HepG2 (cell line): Measurements from ENCODE around the gene HK2. TPM values are rescaled to one million over a fixed set of nuclear protein-coding genes. Genes with fewer than 3 reads are reported as not detected.

ENCODE experiments used
- ATF5 ChIP-seq: sonication (generic); formaldehyde crosslinking; IDR thresholded peaks from 2 replicates; pipeline ENCODE4 v1.4.0; 2020; ENCODE audit warnings: mild to moderate bottlenecking, low read depth, missing genetic modification reagents
- CREB1 ChIP-seq, 2 experiments: fragments of 450-650 bp in 1 of 2; IDR thresholded peaks; 2 replicates each; pipeline ENCODE4 v1.6.1; 2016 to 2017; ENCODE audit warnings: control low read depth in 1 of 2, mild to moderate bottlenecking in 1 of 2, missing compliant biosample characterization in 1 of 2, missing genetic modification characterization in 1 of 2
- ETV6 ChIP-seq: sonication (generic); formaldehyde crosslinking; conservative IDR thresholded peaks from 2 replicates; pipeline ENCODE4 v1.4.0; 2020; ENCODE audit warnings: missing genetic modification reagents
- HOXA5 ChIP-seq: sonication (generic); formaldehyde crosslinking; IDR thresholded peaks from 2 replicates; pipeline ENCODE4 v1.4.0; 2020; ENCODE audit warnings: missing genetic modification reagents
- NONO ChIP-seq, 2 experiments: fragments of 450-650 bp in 1 of 2; sonication (generic) in 1 of 2; formaldehyde crosslinking in 1 of 2; IDR thresholded peaks in 1 of 2; conservative IDR thresholded peaks in 1 of 2; 2 replicates each; pipeline versions ENCODE4 v1.6.1 to v1.8.0; 2017 to 2022; ENCODE audit warnings: mild to moderate bottlenecking in 1 of 2, missing genetic modification reagents in 1 of 2, moderate library complexity in 1 of 2
- POLR2G ChIP-seq: fragments of 200-400 bp; formaldehyde crosslinking; IDR thresholded peaks from 2 replicates; pipeline ENCODE4 v1.6.1; 2018; ENCODE audit warnings: mild to moderate bottlenecking, low read depth, low read length, moderate library complexity
- RXRA ChIP-seq: sonication (generic); formaldehyde crosslinking; IDR thresholded peaks from 2 replicates; pipeline ENCODE4 v1.5.1; 2020; ENCODE audit warnings: missing genetic modification reagents
- SKIL ChIP-seq: sonication (generic); formaldehyde crosslinking; IDR thresholded peaks from 2 replicates; pipeline ENCODE4 v1.8.0; 2022; ENCODE audit warnings: missing genetic modification reagents, mild to moderate bottlenecking, moderate library complexity, borderline replicate concordance
- SP2 ChIP-seq: sonication (generic); formaldehyde crosslinking; IDR thresholded peaks from 2 replicates; pipeline ENCODE4 v1.5.1; 2020; ENCODE audit warnings: mild to moderate bottlenecking, missing genetic modification reagents
- TBL1XR1 ChIP-seq: fragments of 150-350 bp; IDR thresholded peaks from 2 replicates; pipeline ENCODE4 v1.6.1; 2014; ENCODE audit warnings: borderline replicate concordance, low read length; ENCODE audit not compliant: partially characterized antibody
- TCF7L2 ChIP-seq: IDR thresholded peaks from 2 replicates; pipeline ENCODE4 v1.6.1; 2011; ENCODE audit warnings: mild to moderate bottlenecking, low read depth, low read length, moderate library complexity
- TGIF2 ChIP-seq: IDR thresholded peaks from 2 replicates; pipeline ENCODE4 v1.6.1; 2016; ENCODE audit warnings: control low read depth, missing compliant biosample characterization
- ZBTB3 ChIP-seq: sonication (generic); formaldehyde crosslinking; IDR thresholded peaks from 2 replicates; pipeline ENCODE4 v1.4.0; 2020; ENCODE audit warnings: low read depth, mild to moderate bottlenecking, moderate library complexity, missing genetic modification reagents, borderline replicate concordance
- ZC3H13 ChIP-seq: sonication (generic); formaldehyde crosslinking; IDR thresholded peaks from 2 replicates; pipeline ENCODE4 v1.8.1; 2023; ENCODE audit warnings: mild to moderate bottlenecking, missing genetic modification reagents, moderate library complexity
- ZFAT ChIP-seq: sonication (generic); formaldehyde crosslinking; conservative IDR thresholded peaks from 2 replicates; pipeline ENCODE4 v1.8.1; 2023; ENCODE audit warnings: missing genetic modification reagents, inconsistent platforms
- ZFP1 ChIP-seq: IDR thresholded peaks from 2 replicates; pipeline ENCODE4 v1.6.1; 2016
- ZNF430 ChIP-seq: sonication (generic); formaldehyde crosslinking; IDR thresholded peaks from 2 replicates; pipeline ENCODE4 v1.9.0; 2021; ENCODE audit warnings: mild to moderate bottlenecking, missing genetic modification reagents
- ZNF703 ChIP-seq: sonication (generic); formaldehyde crosslinking; IDR thresholded peaks from 2 replicates; pipeline ENCODE4 v1.5.1; 2020; ENCODE audit warnings: missing genetic modification reagents, mild to moderate bottlenecking, moderate library complexity, borderline replicate concordance
- ZNF780A ChIP-seq: sonication (generic); formaldehyde crosslinking; IDR thresholded peaks from 2 replicates; pipeline ENCODE4 v1.8.0; 2022; ENCODE audit warnings: mild to moderate bottlenecking, missing genetic modification reagents, moderate library complexity
- ZNF878 ChIP-seq: sonication (generic); formaldehyde crosslinking; IDR thresholded peaks from 2 replicates; pipeline ENCODE4 v1.8.1; 2023; ENCODE audit warnings: mild to moderate bottlenecking, missing genetic modification reagents, moderate library complexity
- polyA plus RNA-seq, 8 experiments: library from polyadenylated mRNA; depleted of rRNA in 3 of 8; stranded (reverse) in 7 of 8; unstranded in 1 of 8; fragments of >200 nt; fragmentation: Illumina TruSeq in 4 of 8; extraction: Trizol in 4 of 8; gene quantifications; 2 replicates each; pipeline versions ENCODE4 v1.2.1 to v1.2.3, GENCODE V29; 2011 to 2016; ENCODE audit warnings: low read depth in 4 of 8, missing spikeins in 1 of 8, mixed read lengths in 1 of 8; ENCODE audit not compliant: insufficient read depth in 1 of 8
- total RNA-seq, 5 experiments: library from RNA; depleted of rRNA; stranded (reverse); fragments of >200 nt; fragmentation: Illumina TruSeq; extraction: Trizol; gene quantifications; 2 replicates each; pipeline ENCODE4 v1.2.3, GENCODE V29; 2016; ENCODE audit warnings: low read depth in 1 of 5
- TF ChIP-seq, protein P1 (sequence below): sonication (generic); formaldehyde crosslinking; IDR thresholded peaks from 2 replicates; pipeline ENCODE4 v1.4.0; 2020; ENCODE audit warnings: missing genetic modification reagents, borderline replicate concordance
- TF ChIP-seq, protein P2 (sequence below), 2 experiments: fragments of 450-650 bp in 1 of 2; sonication (generic) in 1 of 2; formaldehyde crosslinking; IDR thresholded peaks; 2 replicates each; pipeline versions ENCODE4 v1.5.0 to v1.8.0; 2020 to 2022; ENCODE audit warnings: mild to moderate bottlenecking in 1 of 2, missing genetic modification reagents in 1 of 2

HK2 gene
- total and polyA plus RNA-seq, 2 of the 13 experiments (the other 11 are each of a cell fraction or from before 2014, with no cell fraction given) = 13.2 to 101 TPM

DNA sequence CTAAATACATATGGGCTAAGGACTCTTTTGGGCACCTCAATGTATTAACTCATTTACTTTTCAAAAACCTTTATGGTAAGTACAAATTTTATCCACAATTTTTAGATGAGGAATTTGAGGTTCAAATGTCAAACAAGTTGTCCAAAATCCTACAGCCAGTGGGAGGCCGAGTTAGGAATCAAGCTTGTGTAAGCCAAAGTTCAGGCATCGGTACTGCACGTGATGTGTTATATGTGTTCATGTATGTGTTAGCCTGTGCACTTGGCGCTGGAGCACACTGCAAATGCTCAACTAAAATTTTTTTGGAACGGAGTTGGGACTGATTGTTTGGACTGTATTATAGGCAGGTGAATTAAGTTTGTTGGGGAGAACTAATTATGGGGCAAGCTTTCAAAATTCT, 22.7 kb downstream of the HK2 start (continued):
- TF ChIP-seq, protein P1, sequence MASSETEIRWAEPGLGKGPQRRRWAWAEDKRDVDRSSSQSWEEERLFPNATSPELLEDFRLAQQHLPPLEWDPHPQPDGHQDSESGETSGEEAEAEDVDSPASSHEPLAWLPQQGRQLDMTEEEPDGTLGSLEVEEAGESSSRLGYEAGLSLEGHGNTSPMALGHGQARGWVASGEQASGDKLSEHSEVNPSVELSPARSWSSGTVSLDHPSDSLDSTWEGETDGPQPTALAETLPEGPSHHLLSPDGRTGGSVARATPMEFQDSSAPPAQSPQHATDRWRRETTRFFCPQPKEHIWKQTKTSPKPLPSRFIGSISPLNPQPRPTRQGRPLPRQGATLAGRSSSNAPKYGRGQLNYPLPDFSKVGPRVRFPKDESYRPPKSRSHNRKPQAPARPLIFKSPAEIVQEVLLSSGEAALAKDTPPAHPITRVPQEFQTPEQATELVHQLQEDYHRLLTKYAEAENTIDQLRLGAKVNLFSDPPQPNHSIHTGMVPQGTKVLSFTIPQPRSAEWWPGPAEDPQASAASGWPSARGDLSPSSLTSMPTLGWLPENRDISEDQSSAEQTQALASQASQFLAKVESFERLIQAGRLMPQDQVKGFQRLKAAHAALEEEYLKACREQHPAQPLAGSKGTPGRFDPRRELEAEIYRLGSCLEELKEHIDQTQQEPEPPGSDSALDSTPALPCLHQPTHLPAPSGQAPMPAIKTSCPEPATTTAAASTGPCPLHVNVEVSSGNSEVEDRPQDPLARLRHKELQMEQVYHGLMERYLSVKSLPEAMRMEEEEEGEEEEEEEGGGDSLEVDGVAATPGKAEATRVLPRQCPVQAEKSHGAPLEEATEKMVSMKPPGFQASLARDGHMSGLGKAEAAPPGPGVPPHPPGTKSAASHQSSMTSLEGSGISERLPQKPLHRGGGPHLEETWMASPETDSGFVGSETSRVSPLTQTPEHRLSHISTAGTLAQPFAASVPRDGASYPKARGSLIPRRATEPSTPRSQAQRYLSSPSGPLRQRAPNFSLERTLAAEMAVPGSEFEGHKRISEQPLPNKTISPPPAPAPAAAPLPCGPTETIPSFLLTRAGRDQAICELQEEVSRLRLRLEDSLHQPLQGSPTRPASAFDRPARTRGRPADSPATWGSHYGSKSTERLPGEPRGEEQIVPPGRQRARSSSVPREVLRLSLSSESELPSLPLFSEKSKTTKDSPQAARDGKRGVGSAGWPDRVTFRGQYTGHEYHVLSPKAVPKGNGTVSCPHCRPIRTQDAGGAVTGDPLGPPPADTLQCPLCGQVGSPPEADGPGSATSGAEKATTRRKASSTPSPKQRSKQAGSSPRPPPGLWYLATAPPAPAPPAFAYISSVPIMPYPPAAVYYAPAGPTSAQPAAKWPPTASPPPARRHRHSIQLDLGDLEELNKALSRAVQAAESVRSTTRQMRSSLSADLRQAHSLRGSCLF (CRISPR knock-in tag) = 0 out of 2 replicates have a peak, but pooled peaks have one; percentile 16
- TF ChIP-seq ZNF430 (CRISPR knock-in tag) (no peak), ZFAT (CRISPR knock-in tag) (no peak), ZC3H13 (CRISPR knock-in tag) (0 out of 2 replicates have a peak, but pooled peaks have one; percentile 34), ZNF703 (no peak), NONO (IDR thresholded peaks at IDR 0.05) (no peak), NONO (CRISPR knock-in tag; conservative IDR thresholded peaks at IDR 0.05) (peak; percentile 12; the same call in 1 of the 2 replicates), TGIF2 (CRISPR knock-in tag) (peak; percentile 8; the same call in 1 of the 2 replicates), CREB1 (IDR thresholded peaks at IDR 0.05) (no peak), CREB1 (CRISPR knock-in tag; IDR thresholded peaks at IDR 0.05) (0 out of 2 replicates have a peak, but pooled peaks have one; percentile 11), ZNF878 (CRISPR knock-in tag) (0 out of 2 replicates have a peak, but pooled peaks have one; percentile 16), ZFP1 (no peak), ZBTB3 (CRISPR knock-in tag) (no peak), POLR2G (peak; percentile 2; the same call in 1 of the 2 replicates), ETV6 (CRISPR knock-in tag) (no peak), TCF7L2 (0 out of 2 replicates have a peak, but pooled peaks have one; percentile 14), ZNF780A (CRISPR knock-in tag) (no peak), SKIL (CRISPR knock-in tag) (0 out of 2 replicates have a peak, but pooled peaks have one; percentile 4), SP2 (CRISPR knock-in tag) (no peak), RXRA (no peak), TBL1XR1 (no peak), ATF5 (CRISPR knock-in tag) (no peak), HOXA5 (CRISPR knock-in tag) (no peak)
- TF ChIP-seq, protein P2, sequence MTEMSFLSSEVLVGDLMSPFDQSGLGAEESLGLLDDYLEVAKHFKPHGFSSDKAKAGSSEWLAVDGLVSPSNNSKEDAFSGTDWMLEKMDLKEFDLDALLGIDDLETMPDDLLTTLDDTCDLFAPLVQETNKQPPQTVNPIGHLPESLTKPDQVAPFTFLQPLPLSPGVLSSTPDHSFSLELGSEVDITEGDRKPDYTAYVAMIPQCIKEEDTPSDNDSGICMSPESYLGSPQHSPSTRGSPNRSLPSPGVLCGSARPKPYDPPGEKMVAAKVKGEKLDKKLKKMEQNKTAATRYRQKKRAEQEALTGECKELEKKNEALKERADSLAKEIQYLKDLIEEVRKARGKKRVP (CRISPR knock-in tag; IDR thresholded peaks at IDR 0.05) = peak in 1 of 2 experiments; percentile 38; a peak in 1 of 4 replicates
